Stimulated activated CD8-positive, alpha-beta memory T cell treated with anti-CD3 and anti-CD28 coated beads, Interleukin-4, amount 100 ng/mL, for 48 hours (primary cell): ENCODE data around the gene GABRR3.
"Not testable (repeated sequence)": the region's sequence is repeated elsewhere in the genome, so short reads cannot be mapped to it uniquely, and the experiment has no call there.

Experiments used
- DNase-seq: peaks from one replicate; pipeline ENCODE4 v3.0.0-alpha.2; 2020

Gene GABRR3

GRCh38 chr3:98021830-98022560 lies 13.1 kb downstream of the GABRR3 start:
- DNase-seq, result no peak

GRCh38 chr3:98020412-98020811 lies 14.7 kb downstream of the GABRR3 start:
- no peak for DNase-seq

- DNase-seq, result no peak
These were observed 16.8 kb downstream of the GABRR3 start for GRCh38 chr3:98018301-98018700.

GRCh38 chr3:98014268-98014585 lies 20.9 kb downstream of the GABRR3 start:
- DNase-seq, result no peak

GRCh38 chr3:98013411-98014267 lies 21.5 kb downstream of the GABRR3 start:
- DNase-seq, result no peak

- DNase-seq, result no peak
These were observed 22.1 kb downstream of the GABRR3 start for GRCh38 chr3:98012979-98013378.

GRCh38 chr3:98010883-98011449 lies 24.1 kb downstream of the GABRR3 start:
- not testable (repeated sequence) for DNase-seq

GRCh38 chr3:98010194-98010882 lies 24.8 kb downstream of the GABRR3 start:
- DNase-seq, result no peak

GRCh38 chr3:98008855-98009254 lies 26.3 kb downstream of the GABRR3 start:
- DNase-seq, result no peak

- DNase-seq, result no peak
These were observed 29.7 kb downstream of the GABRR3 start for GRCh38 chr3:98005438-98005837.

- no peak for DNase-seq
These were observed 30.4 kb downstream of the GABRR3 start for GRCh38 chr3:98004721-98005120.

GRCh38 chr3:98003306-98003969 lies 31.7 kb downstream of the GABRR3 start:
- no peak for DNase-seq

- DNase-seq, result no peak
These were observed 32.4 kb downstream of the GABRR3 start for GRCh38 chr3:98002717-98003116.

- no peak for DNase-seq
These were observed 35.1 kb downstream of the GABRR3 start for GRCh38 chr3:97999994-98000393.

- DNase-seq, result no peak
These were observed 36.0 kb downstream of the GABRR3 start for GRCh38 chr3:97999103-97999502.

- no peak for DNase-seq
These were observed 38.1 kb downstream of the GABRR3 start for GRCh38 chr3:97996988-97997387.

GRCh38 chr3:97994328-97994945 lies 40.7 kb downstream of the GABRR3 start:
- DNase-seq, result no peak

GRCh38 chr3:97993526-97993925 lies 41.6 kb downstream of the GABRR3 start:
- no peak for DNase-seq

- DNase-seq, result no peak
These were observed 42.5 kb downstream of the GABRR3 start for GRCh38 chr3:97992547-97993173.

GRCh38 chr3:97991293-97991682 lies 43.8 kb downstream of the GABRR3 start:
- DNase-seq, result no peak

- DNase-seq, result no peak
These were observed 44.4 kb downstream of the GABRR3 start for GRCh38 chr3:97990624-97991292.
